PC-3 (cell line): ENCODE data around the gene KRABD2.

Experiments
- ATAC-seq: fragments of 200-7000 bp; cut with Tn5 transposase; 2 replicates; pipeline ENCODE4 v1.9.1; 2020; ENCODE audit warnings: mild to moderate bottlenecking, moderate library complexity
- BruUV-seq: library from RNA; stranded (reverse); fragments of 400-500 nt; replicated peaks from 2 replicates; lab custom pipeline; 2021; lab: Mats Ljungman, UMichigan
- CTCF ChIA-PET: fragments of 300-600 bp; sonication (Branson Sonifier 250); formaldehyde crosslinking; loops from one replicate; lab custom pipeline; 2022; ENCODE audit warnings: antibody characterized with exemption; lab: Charles Lee
- POLR2A ChIA-PET: fragments of 300-600 bp; sonication (Branson Sonifier 250); formaldehyde crosslinking; loops from one replicate; lab custom pipeline; 2022; ENCODE audit warnings: antibody characterized with exemption; ENCODE audit not compliant: unreplicated experiment; lab: Charles Lee
- DNase-seq: peaks from one replicate; pipeline ENCODE4 v3.0.0-alpha.2; 2015
- H2AFZ ChIP-seq: fragments of 300-600 bp; sonication (generic); 2 replicates; pipeline ENCODE4 v1.6.0; 2016; ENCODE audit warnings: antibody characterized with exemption, low read length
- H3F3A ChIP-seq: fragments of 300-600 bp; sonication (generic); one replicate; pipeline ENCODE4 v1.6.0; 2017; ENCODE audit warnings: antibody characterized with exemption, low read length, control low read depth, mild to moderate bottlenecking; ENCODE audit not compliant: unreplicated experiment
- H3K27ac ChIP-seq: fragments of 300-600 bp; sonication (generic); 2 replicates; pipeline ENCODE4 v1.5.1; 2016; ENCODE audit warnings: mild to moderate bottlenecking, low read length
- H3K27me3 ChIP-seq: fragments of 300-600 bp; sonication (generic); 2 replicates; pipeline ENCODE4 v1.6.1; 2016; ENCODE audit warnings: low read length, mixed read lengths
- H3K36me3 ChIP-seq: fragments of 300-600 bp; sonication (generic); 2 replicates; pipeline ENCODE4 v1.6.1; 2016; ENCODE audit warnings: low read depth, mixed run types, low read length, mixed read lengths
- H3K4me1 ChIP-seq: fragments of 300-600 bp; sonication (generic); 2 replicates; pipeline ENCODE4 v1.5.1; 2016; ENCODE audit warnings: low read length; ENCODE audit not compliant: insufficient read depth
- H3K4me2 ChIP-seq: fragments of 300-600 bp; sonication (generic); 2 replicates; pipeline ENCODE4 v1.6.0; 2016; ENCODE audit warnings: low read length
- H3K4me3 ChIP-seq: fragments of 300-600 bp; sonication (generic); 2 replicates; pipeline ENCODE4 v1.5.1; 2016; ENCODE audit warnings: mild to moderate bottlenecking, low read length, mixed read lengths
- H3K79me2 ChIP-seq: fragments of 300-600 bp; sonication (generic); 2 replicates; pipeline ENCODE4 v1.6.1; 2017; ENCODE audit warnings: low read length, mixed read lengths
- H3K9ac ChIP-seq: fragments of 300-600 bp; sonication (generic); 2 replicates; pipeline ENCODE4 v1.6.0; 2016; ENCODE audit warnings: mild to moderate bottlenecking, low read length
- H3K9me2 ChIP-seq: fragments of 300-600 bp; sonication (generic); replicated peaks from 2 replicates; pipeline ENCODE4 v1.6.1; 2016; ENCODE audit warnings: mixed run types, low read length, mixed read lengths
- H3K9me3 ChIP-seq: fragments of 300-600 bp; sonication (generic); 2 replicates; pipeline ENCODE4 v1.6.1; 2016; ENCODE audit warnings: low read length, mixed read lengths
- H4K20me1 ChIP-seq: fragments of 300-600 bp; sonication (generic); 2 replicates; pipeline ENCODE4 v1.6.1; 2016; ENCODE audit warnings: low read length, mixed read lengths
- EZH2 ChIP-seq: fragments of 300-600 bp; sonication (generic); IDR thresholded peaks from one replicate; pipeline ENCODE4 v1.6.1; 2017; ENCODE audit warnings: antibody characterized with exemption, mild to moderate bottlenecking, low read length; ENCODE audit not compliant: unreplicated experiment
- EZH2phosphoT487 ChIP-seq: fragments of 300-600 bp; sonication (generic); IDR thresholded peaks from 2 replicates; pipeline ENCODE4 v1.6.1; 2018; ENCODE audit warnings: mild to moderate bottlenecking, antibody characterized with exemption, low read length, borderline replicate concordance
- intact Hi-C: fragments of 100-400 bp; cut with micrococcal nuclease; formaldehyde crosslinking; loops from 2 replicates; pipeline ENCODE4 v1.9.0; 2023
- TF ChIP-seq, protein P1 (sequence below): fragments of 300-600 bp; sonication (generic); conservative IDR thresholded peaks from 2 replicates; pipeline ENCODE4 v1.5.1; 2017; ENCODE audit warnings: antibody characterized with exemption, low read depth, mild to moderate bottlenecking, low read length

KRABD2 gene

DNA sequence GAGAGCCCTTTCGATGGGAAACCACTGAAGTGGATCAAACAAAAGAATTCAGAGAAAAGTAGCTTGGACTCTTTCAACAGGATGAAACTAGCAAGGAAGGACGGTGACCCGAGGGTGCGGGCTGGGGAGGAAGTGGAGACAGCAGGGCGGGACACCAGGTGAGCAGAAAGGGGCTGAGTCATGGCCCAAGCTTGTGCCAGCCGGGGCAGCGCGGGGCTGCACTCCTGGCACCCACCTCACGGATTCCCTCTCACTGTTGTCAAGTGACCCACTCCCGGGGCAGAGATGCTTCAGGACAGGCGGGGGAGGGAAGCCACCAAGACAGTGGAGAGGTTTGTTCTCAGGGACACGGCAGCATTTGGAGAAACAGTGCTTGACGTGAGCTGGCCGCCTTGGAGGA, 31.9 kb upstream of the KRABD2 start:
- ChIA-PET CTCF (no interaction called here), POLR2A (no interaction called here)
- Histone ChIP-seq H3K79me2 (no peaks in the 10 kb centered on the region), H3K9ac (0 out of 2 replicates have a peak overlapping the region, but pooled peaks have one; percentile 21), H3K4me1 (peaks cover 16% of the 10 kb centered on the region), H3K36me3 (no peaks in the 10 kb centered on the region), H3K9me2 (no peaks in the 10 kb centered on the region), H3K27me3 (no peaks in the 10 kb centered on the region), H4K20me1 (no peaks in the 10 kb centered on the region), H3K9me3 (no peaks in the 10 kb centered on the region), H3K27ac (peak overlapping the region; percentile 43), H3F3A (no peaks in the 10 kb centered on the region), H3K4me2 (peak overlapping the region; percentile 49), H2AFZ (peak overlapping the region; percentile 82), H3K4me3 (no peak overlapping the region; the same call in 1 of the 2 replicates)
- peak; percentile 66 for ATAC-seq
- BruUV-seq, result no TSS peak
- peak; percentile 65 for DNase-seq
- intact Hi-C loops, result no loop called here
- no peak for TF ChIP-seq EZH2
- TF ChIP-seq, protein P1, sequence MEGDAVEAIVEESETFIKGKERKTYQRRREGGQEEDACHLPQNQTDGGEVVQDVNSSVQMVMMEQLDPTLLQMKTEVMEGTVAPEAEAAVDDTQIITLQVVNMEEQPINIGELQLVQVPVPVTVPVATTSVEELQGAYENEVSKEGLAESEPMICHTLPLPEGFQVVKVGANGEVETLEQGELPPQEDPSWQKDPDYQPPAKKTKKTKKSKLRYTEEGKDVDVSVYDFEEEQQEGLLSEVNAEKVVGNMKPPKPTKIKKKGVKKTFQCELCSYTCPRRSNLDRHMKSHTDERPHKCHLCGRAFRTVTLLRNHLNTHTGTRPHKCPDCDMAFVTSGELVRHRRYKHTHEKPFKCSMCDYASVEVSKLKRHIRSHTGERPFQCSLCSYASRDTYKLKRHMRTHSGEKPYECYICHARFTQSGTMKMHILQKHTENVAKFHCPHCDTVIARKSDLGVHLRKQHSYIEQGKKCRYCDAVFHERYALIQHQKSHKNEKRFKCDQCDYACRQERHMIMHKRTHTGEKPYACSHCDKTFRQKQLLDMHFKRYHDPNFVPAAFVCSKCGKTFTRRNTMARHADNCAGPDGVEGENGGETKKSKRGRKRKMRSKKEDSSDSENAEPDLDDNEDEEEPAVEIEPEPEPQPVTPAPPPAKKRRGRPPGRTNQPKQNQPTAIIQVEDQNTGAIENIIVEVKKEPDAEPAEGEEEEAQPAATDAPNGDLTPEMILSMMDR, result no peak
- TF ChIP-seq EZH2phosphoT487, result no peak

DNA sequence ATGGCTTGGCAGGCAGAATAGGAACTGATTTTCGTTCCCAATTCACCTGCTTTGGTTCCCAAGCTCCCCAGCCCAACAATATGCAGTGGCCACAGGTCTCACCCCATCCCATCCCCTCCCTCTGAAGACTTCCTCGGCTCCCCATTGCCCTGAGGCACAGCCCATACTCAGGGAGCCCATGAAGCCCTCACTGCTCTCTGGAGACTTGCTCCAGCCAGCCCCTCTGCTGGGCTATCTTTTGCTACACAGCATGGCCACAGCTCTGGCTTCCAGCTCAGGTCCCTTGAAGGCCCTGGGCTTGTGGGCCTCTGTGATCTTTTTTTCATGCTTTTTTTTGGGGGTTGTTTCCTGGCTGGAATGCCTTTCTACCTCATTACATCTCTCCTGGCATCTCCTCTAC, 29.7 kb upstream of the KRABD2 start:
- Histone ChIP-seq H3K27ac (no peak overlapping the region), H3K79me2 (no peaks in the 10 kb centered on the region), H3K27me3 (no peaks in the 10 kb centered on the region), H3K9me2 (no peaks in the 10 kb centered on the region), H2AFZ (no peak overlapping the region), H3K4me2 (no peak overlapping the region), H3F3A (no peaks in the 10 kb centered on the region), H3K36me3 (no peaks in the 10 kb centered on the region), H4K20me1 (no peaks in the 10 kb centered on the region), H3K9ac (no peak overlapping the region), H3K4me1 (peaks cover 16% of the 10 kb centered on the region), H3K9me3 (no peaks in the 10 kb centered on the region), H3K4me3 (no peak overlapping the region)
- POLR2A ChIA-PET, result no interaction called here
- no TSS peak for BruUV-seq
- DNase-seq (no peak), ATAC-seq (no peak)
- TF ChIP-seq, protein P1, result no peak
- TF ChIP-seq EZH2 (no peak), EZH2phosphoT487 (no peak)
- CTCF ChIA-PET, result no interaction called here
- intact Hi-C loops, result no loop called here

DNA sequence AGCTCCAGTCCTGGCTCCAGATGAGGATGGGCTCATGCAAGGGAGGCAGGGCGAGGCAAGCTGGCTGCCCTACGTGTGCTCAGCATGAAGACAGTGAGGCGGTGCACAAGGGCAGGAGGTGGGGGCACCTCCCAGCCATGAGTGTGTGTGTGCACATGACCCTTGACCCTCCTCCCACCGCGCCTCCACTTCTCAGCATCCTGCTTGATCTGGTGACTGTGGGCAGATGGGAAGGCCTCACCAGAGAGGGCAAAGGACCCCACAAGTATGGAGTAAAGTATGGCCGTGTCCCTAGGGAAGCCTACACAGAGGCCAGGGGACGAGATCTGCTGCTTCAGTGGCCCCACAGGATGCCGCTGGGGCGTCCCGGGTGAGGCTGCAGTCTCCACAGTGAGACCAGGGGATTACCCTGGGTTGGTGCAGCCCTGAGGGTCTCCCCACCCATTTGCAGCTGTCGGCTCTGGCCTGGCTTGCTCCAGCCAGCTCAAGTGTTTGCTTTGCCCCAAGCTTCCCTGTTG, 29.1 kb upstream of the KRABD2 start:
- H3K4me1 ChIP-seq, result peaks cover 15% of the 10 kb centered on the region
- H3K36me3 ChIP-seq, result no peaks in the 10 kb centered on the region
- no peaks in the 10 kb centered on the region for H3K9me3 ChIP-seq
- H3K9me2 ChIP-seq, result no peaks in the 10 kb centered on the region
- no peaks in the 10 kb centered on the region for H3K27me3 ChIP-seq
- ChIA-PET CTCF (no interaction called here), POLR2A (no interaction called here)
- no peaks in the 10 kb centered on the region for H4K20me1 ChIP-seq
- no peak overlapping the region for H3K4me3 ChIP-seq
- no peak overlapping the region for H3K4me2 ChIP-seq
- no peaks in the 10 kb centered on the region for H3F3A ChIP-seq
- BruUV-seq, result no TSS peak
- no peak overlapping the region for H2AFZ ChIP-seq
- ATAC-seq (no peak), DNase-seq (no peak)
- H3K27ac ChIP-seq, result no peak overlapping the region
- no peaks in the 10 kb centered on the region for H3K79me2 ChIP-seq
- H3K9ac ChIP-seq, result no peak overlapping the region
- intact Hi-C loops, result no loop called here
- TF ChIP-seq EZH2 (no peak), EZH2phosphoT487 (no peak)
- TF ChIP-seq, protein P1, result no peak
